K562 (cell line): ENCODE measurements around the gene ULK1. TPM values are rescaled to one million over a fixed set of nuclear protein-coding genes. Genes with fewer than 3 reads are reported as not detected.

Experiments used
- ATAC-seq: fragments of 200-7000 bp; cut with Tn5 transposase; 3 replicates; pipeline ENCODE4 v1.9.1; 2020; ENCODE audit warnings: moderate library complexity
- BruUV-seq: library from RNA; stranded (reverse); fragments of 400-500 nt; replicated peaks from 2 replicates; lab custom pipeline; 2021; lab: Mats Ljungman, UMichigan
- CTCF ChIA-PET: fragments of 300-600 bp; formaldehyde crosslinking; extraction: SDS; loops from one replicate; lab custom pipeline; 2021; ENCODE audit warnings: low intra/inter-chr PET ratio; lab: Yijun Ruan, JAX
- POLR2A ChIA-PET: fragments of 300-600, 350-650 bp; sonication (Branson Sonifier 250); formaldehyde crosslinking; extraction: SDS; loops from one replicate; lab custom pipeline; 2021; ENCODE audit warnings: antibody characterized with exemption, inconsistent platforms; lab: Yijun Ruan, JAX
- DNase-seq, 4 experiments: peaks; one replicate each; pipeline versions ENCODE4 v3.0.0 to v3.0.0-alpha.2; 2011 to 2018; ENCODE audit warnings: low spot score in 3 of 4, mixed read lengths in 3 of 4; ENCODE audit errors: extremely low read depth in 1 of 4
- FAIRE-seq: peaks from 2 replicates; lab custom pipeline; 2011; peaks lifted over from hg19 to GRCh38; lab: Jason Lieb, UNC
- H2AFZ ChIP-seq: 2 replicates; pipeline ENCODE4 v1.6.0; 2011; ENCODE audit warnings: low read depth, low read length, control low read depth, inconsistent platforms
- H3K27ac ChIP-seq: fragments of 200-600 bp; 3 replicates; pipeline ENCODE4 v1.8.0; 2011; ENCODE audit warnings: low read depth, mild to moderate bottlenecking, control low read depth, inconsistent platforms, low read length, moderate library complexity, mixed read lengths; ENCODE audit errors: extremely low read depth
- H3K27me3 ChIP-seq, 2 experiments: fragments of 300-600 bp in 1 of 2; 2 replicates in 1 of 2; 3 replicates in 1 of 2; pipeline versions ENCODE4 v1.6.0 to v1.8.0; 2011; ENCODE audit warnings: inconsistent platforms in 2 of 2, low read length in 2 of 2, mild to moderate bottlenecking in 1 of 2, mixed read lengths in 1 of 2, moderate library complexity in 1 of 2; ENCODE audit not compliant: control insufficient read depth in 2 of 2, insufficient read depth in 2 of 2
- H3K36me3 ChIP-seq: fragments of 300-600 bp; 3 replicates; pipeline ENCODE4 v1.8.0; 2011; ENCODE audit warnings: mild to moderate bottlenecking, low read length, inconsistent platforms; ENCODE audit not compliant: control insufficient read depth, insufficient read depth
- H3K4me1 ChIP-seq, 2 experiments: fragments of 200-600 bp in 1 of 2; replicated peaks in 1 of 2; 2 replicates in 1 of 2; 3 replicates in 1 of 2; pipeline versions ENCODE4 v1.5.1 to v1.8.0; 2011; ENCODE audit warnings: inconsistent platforms in 2 of 2, low read length in 2 of 2, mild to moderate bottlenecking in 1 of 2, mixed read lengths in 1 of 2, moderate library complexity in 1 of 2; ENCODE audit not compliant: control insufficient read depth in 2 of 2, insufficient read depth in 2 of 2
- H3K4me2 ChIP-seq: 2 replicates; pipeline ENCODE4 v1.6.1; 2011; ENCODE audit warnings: low read length, control low read depth, inconsistent platforms, mixed read lengths; ENCODE audit not compliant: insufficient read depth
- H3K4me3 ChIP-seq: fragments of 200-600 bp; sonication (generic), shearing (Covaris generic); 2 replicates; pipeline ENCODE4 v1.5.1; 2016; ENCODE audit warnings: control low read depth, inconsistent platforms
- H3K79me2 ChIP-seq: fragments of 200-600 bp; 3 replicates; pipeline ENCODE4 v1.8.0; 2011; ENCODE audit warnings: low read length, inconsistent platforms; ENCODE audit not compliant: control insufficient read depth, insufficient read depth
- H3K9ac ChIP-seq, 2 experiments: 2 replicates each; pipeline versions ENCODE4 v1.6.0 to v1.6.1; 2011; ENCODE audit warnings: low read depth in 2 of 2, low read length in 2 of 2, control low read depth in 1 of 2, inconsistent platforms in 1 of 2, mild to moderate bottlenecking in 1 of 2, mixed read lengths in 1 of 2; ENCODE audit not compliant: insufficient read depth in 1 of 2
- H3K9me1 ChIP-seq: one replicate; pipeline ENCODE4 v1.6.0; 2011; ENCODE audit warnings: inconsistent platforms, mild to moderate bottlenecking, low read length, moderate library complexity; ENCODE audit not compliant: control insufficient read depth, insufficient read depth
- H3K9me3 ChIP-seq: replicated peaks from 2 replicates; pipeline ENCODE4 v1.5.1; 2011; ENCODE audit warnings: low read depth, low read length, inconsistent platforms; ENCODE audit not compliant: control insufficient read depth, insufficient read depth
- H4K20me1 ChIP-seq: replicated peaks from 2 replicates; pipeline ENCODE4 v1.6.1; 2011; ENCODE audit warnings: low read length, inconsistent platforms, mixed read lengths; ENCODE audit not compliant: control insufficient read depth, insufficient read depth
- BRCA1 ChIP-seq, 2 experiments: fragments of 450-650 bp in 1 of 2; sonication (generic) in 1 of 2; formaldehyde crosslinking in 1 of 2; IDR thresholded peaks; 2 replicates each; pipeline versions ENCODE4 v1.5.0 to v1.6.1; 2017 to 2020; ENCODE audit warnings: mild to moderate bottlenecking in 1 of 2, missing genetic modification reagents in 1 of 2
- CBFA2T2 ChIP-seq: fragments of 450-650 bp; conservative IDR thresholded peaks from 2 replicates; pipeline ENCODE4 v1.6.1; 2017; ENCODE audit warnings: mild to moderate bottlenecking
- CBX5 ChIP-seq: IDR thresholded peaks from 2 replicates; pipeline ENCODE4 v1.6.1; 2014; ENCODE audit warnings: low read depth, borderline replicate concordance
- KLF10 ChIP-seq: fragments of 250-450 bp; sonication (Bioruptor Pico); IDR thresholded peaks from 2 replicates; pipeline ENCODE4 v1.6.1; 2021; ENCODE audit warnings: matching md5 sums
- MCM3 ChIP-seq: fragments of 450-650 bp; IDR thresholded peaks from 2 replicates; pipeline ENCODE4 v1.6.1; 2016
- MEIS2 ChIP-seq: fragments of 450-650 bp; IDR thresholded peaks from 2 replicates; pipeline ENCODE4 v1.6.1; 2014; ENCODE audit warnings: mild to moderate bottlenecking; ENCODE audit not compliant: partially characterized antibody
- RAD51 ChIP-seq: fragments of 450-650 bp; IDR thresholded peaks from 2 replicates; pipeline ENCODE4 v1.7.1; 2016; ENCODE audit warnings: low read depth, mild to moderate bottlenecking, borderline replicate concordance
- SMAD1 ChIP-seq: fragments of 150-350 bp; IDR thresholded peaks from 2 replicates; pipeline ENCODE4 v1.6.1; 2014; ENCODE audit warnings: low read length, low read depth; ENCODE audit not compliant: partially characterized antibody
- SUPT5H ChIP-seq: fragments of 450-650 bp; IDR thresholded peaks from 2 replicates; pipeline ENCODE4 v1.6.1; 2016
- ZNF134 ChIP-seq: fragments of 250-450 bp; sonication (Bioruptor Pico); conservative IDR thresholded peaks from 2 replicates; pipeline ENCODE4 v1.4.0; 2020
- WGBS: fragments of 100-300 bp; shearing (Covaris generic); methylation state at CpG from one replicate; pipeline ENCODE4 v1.1.6; 2016; ENCODE audit warnings: low coverage, mixed read lengths; ENCODE audit not compliant: insufficient coverage; ENCODE audit errors: missing lambda C conversion rate; 5-methylcytosine and 5-hydroxymethylcytosine counted together
- in situ Hi-C: fragments of 300-500 bp; cut with MboI; formaldehyde crosslinking; loops from 4 replicates; pipeline ENCODE4 v1.15.0; 2018; ENCODE audit warnings: inconsistent platforms, mixed read lengths
- intact Hi-C: fragments of 100-400 bp; cut with micrococcal nuclease; formaldehyde crosslinking; loops from 2 replicates; pipeline ENCODE4 v1.14.2; 2022
- polyA plus RNA-seq, 8 experiments: library from polyadenylated mRNA; depleted of rRNA in 4 of 8; stranded (reverse) in 5 of 8; unstranded in 3 of 8; fragments of >200 nt; fragmentation: Nextera tagmentation in 2 of 8; fragmentation: Illumina TruSeq in 1 of 8; extraction: Ambion mirVana in 2 of 8; extraction: Trizol in 1 of 8; gene quantifications; 2 replicates each; pipeline versions ENCODE4 v1.2.1 to v1.2.3, GENCODE V29; 2011 to 2014; ENCODE audit warnings: inconsistent platforms in 1 of 8, missing spikeins in 1 of 8
- total RNA-seq, 7 experiments: library from RNA; depleted of rRNA in 6 of 7; stranded (reverse); fragments of >200 nt in 6 of 7; fragmentation: Illumina TruSeq in 2 of 7; extraction: Trizol in 2 of 7; gene quantifications; 2 replicates each; pipeline versions ENCODE4 v1.2.1 to v1.2.3, GENCODE V29; 2011 to 2021; ENCODE audit warnings: low replicate concordance in 1 of 7
- TF ChIP-seq, protein P1 (sequence below): IDR thresholded peaks from 2 replicates; pipeline ENCODE4 v1.6.1; 2011; ENCODE audit warnings: borderline replicate concordance, low read depth, mild to moderate bottlenecking, moderate library complexity, low read length; ENCODE audit not compliant: insufficient read depth, poor library complexity, severe bottlenecking

The ULK1 gene
- total and polyA plus RNA-seq, 9 of the 15 experiments (the other 6 are each of a cell fraction or from before 2014, with no cell fraction given) = 0.15 to 29.4 (median 2.5) TPM

DNA sequence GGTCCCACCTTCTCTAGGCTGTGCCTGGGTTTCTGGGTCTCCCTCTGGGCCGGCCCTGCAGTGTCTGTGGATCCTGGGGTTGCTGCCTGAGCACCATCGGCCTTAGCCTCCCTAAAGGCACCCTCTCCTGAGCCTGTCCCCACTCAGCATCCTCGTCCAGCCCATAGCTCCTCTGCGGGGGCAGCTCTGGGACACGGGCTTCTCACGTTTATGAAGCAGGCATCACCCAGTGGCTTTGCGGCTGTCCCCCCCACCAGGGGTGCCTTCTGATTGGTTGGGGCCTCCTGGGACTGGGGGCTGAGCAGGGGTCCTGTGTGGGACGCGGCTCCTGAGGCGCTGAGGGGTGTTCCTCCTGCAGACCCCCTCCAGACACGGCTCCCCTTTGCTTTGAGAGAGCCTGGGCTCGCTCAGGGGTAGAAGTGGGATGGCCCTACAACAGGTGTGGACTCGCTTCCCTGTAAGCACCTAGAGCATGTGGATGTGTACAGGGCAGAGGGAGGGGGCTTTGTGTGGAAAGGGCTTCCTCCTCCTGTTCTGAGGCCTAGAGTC is 10.7 kb downstream of the ULK1 start:
- DNase-seq (no peak), FAIRE-seq (no peak), ATAC-seq (no peak)
- no peak overlapping the region for H3K27ac ChIP-seq
- peak overlapping the region in 1 of 2 experiments; percentile 74; a peak in 1 of 4 replicates for H3K9ac ChIP-seq
- H3K9me1 ChIP-seq = no peaks in the 10 kb centered on the region
- ChIA-PET POLR2A (interaction anchor here (0.7 to 1.1 kb wide), 3 partner anchors 16 to 196 kb away, joined by 3 to 5 read pairs (median 3); no protein-coding TSS in a partner anchor), CTCF (no interaction called here)
- WGBS = 70% methylated on average over 12 of the region's 13 CpGs
- no peaks in the 10 kb centered on the region for H3K27me3 ChIP-seq
- no peak overlapping the region for H3K4me3 ChIP-seq
- peaks cover 0 to 43% of the 10 kb centered on the region in 2 experiments; a peak in 2 of 5 replicates for H3K4me1 ChIP-seq
- no peak overlapping the region for H3K4me2 ChIP-seq
- in situ Hi-C loops = no loop called here
- no TSS peak for BruUV-seq
- H3K9me3 ChIP-seq = no peaks in the 10 kb centered on the region
- H4K20me1 ChIP-seq = peaks cover 21% of the 10 kb centered on the region; the same call in 1 of the 2 replicates
- TF ChIP-seq MCM3 (no peak), BRCA1 (IDR thresholded peaks at IDR 0.05) (no peak), BRCA1 (CRISPR knock-in tag; IDR thresholded peaks at IDR 0.05) (no peak), ZNF134 (CRISPR knock-in tag) (no peak), KLF10 (CRISPR knock-in tag) (no peak), SUPT5H (no peak), SMAD1 (no peak), RAD51 (no peak), CBX5 (no peak), MEIS2 (no peak), CBFA2T2 (no peak)
- TF ChIP-seq, protein P1, sequence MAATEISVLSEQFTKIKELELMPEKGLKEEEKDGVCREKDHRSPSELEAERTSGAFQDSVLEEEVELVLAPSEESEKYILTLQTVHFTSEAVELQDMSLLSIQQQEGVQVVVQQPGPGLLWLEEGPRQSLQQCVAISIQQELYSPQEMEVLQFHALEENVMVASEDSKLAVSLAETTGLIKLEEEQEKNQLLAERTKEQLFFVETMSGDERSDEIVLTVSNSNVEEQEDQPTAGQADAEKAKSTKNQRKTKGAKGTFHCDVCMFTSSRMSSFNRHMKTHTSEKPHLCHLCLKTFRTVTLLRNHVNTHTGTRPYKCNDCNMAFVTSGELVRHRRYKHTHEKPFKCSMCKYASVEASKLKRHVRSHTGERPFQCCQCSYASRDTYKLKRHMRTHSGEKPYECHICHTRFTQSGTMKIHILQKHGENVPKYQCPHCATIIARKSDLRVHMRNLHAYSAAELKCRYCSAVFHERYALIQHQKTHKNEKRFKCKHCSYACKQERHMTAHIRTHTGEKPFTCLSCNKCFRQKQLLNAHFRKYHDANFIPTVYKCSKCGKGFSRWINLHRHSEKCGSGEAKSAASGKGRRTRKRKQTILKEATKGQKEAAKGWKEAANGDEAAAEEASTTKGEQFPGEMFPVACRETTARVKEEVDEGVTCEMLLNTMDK = no peak
- 0 out of 3 replicates have a peak, but pooled peaks cover 5% of the 10 kb centered on the region for H3K36me3 ChIP-seq
- H3K79me2 ChIP-seq = no peaks in the 10 kb centered on the region; the same call in 2 of the 3 replicates
- intact Hi-C loops = no loop called here
- no peak overlapping the region for H2AFZ ChIP-seq
